HL-60 (cell line): ENCODE results near the gene SCNN1G.

ENCODE experiments used
- DNase-seq, 2 experiments: peaks; one replicate each; pipeline ENCODE4 v3.0.0-alpha.2; 2010 to 2020; ENCODE audit warnings: low read depth in 1 of 2, low spot score in 1 of 2
- H3K27ac ChIP-seq: fragments of 250-450 bp; sonication (Bioruptor Pico); replicated peaks from 2 replicates; pipeline ENCODE4 v1.5.1; 2020; ENCODE audit warnings: mild to moderate bottlenecking, moderate library complexity
- H3K27me3 ChIP-seq: fragments of 250-450 bp; sonication (Bioruptor Pico); 2 replicates; pipeline ENCODE4 v1.5.1; 2021; ENCODE audit warnings: mild to moderate bottlenecking, moderate library complexity; ENCODE audit not compliant: insufficient read depth, poor library complexity, severe bottlenecking
- H3K4me3 ChIP-seq: replicated peaks from 2 replicates; pipeline ENCODE4 v1.5.1; 2011; ENCODE audit warnings: mild to moderate bottlenecking, control low read depth, low read length; ENCODE audit not compliant: insufficient read depth
- GABPA ChIP-seq: IDR thresholded peaks from 2 replicates; pipeline ENCODE4 v1.6.1; 2012; ENCODE audit warnings: low read depth
- POLR2AphosphoS5 ChIP-seq: IDR thresholded peaks from 2 replicates; pipeline ENCODE4 v1.6.1; 2012; ENCODE audit warnings: low read depth
- SPI1 ChIP-seq: IDR thresholded peaks from 2 replicates; pipeline ENCODE4 v1.6.1; 2012; ENCODE audit warnings: low read depth, mild to moderate bottlenecking, borderline replicate concordance
- TF ChIP-seq, protein P1 (sequence below): IDR thresholded peaks from 2 replicates; pipeline ENCODE4 v1.6.1; 2012; ENCODE audit warnings: low read depth; ENCODE audit not compliant: insufficient replicate concordance
- TF ChIP-seq, protein P2 (sequence below): IDR thresholded peaks from one replicate; pipeline ENCODE4 v1.5.1; 2011; ENCODE audit warnings: low read length, control low read depth, inconsistent platforms; ENCODE audit not compliant: insufficient read depth

The SCNN1G gene

GRCh38 chr16:23194497-23195221, 12.1 kb downstream of the SCNN1G start:
- Histone ChIP-seq H3K27ac (no peak overlapping the region), H3K27me3 (no peaks in the 10 kb centered on the region), H3K4me3 (no peak overlapping the region)
- TF ChIP-seq SPI1, result no peak
- TF ChIP-seq, protein P1, sequence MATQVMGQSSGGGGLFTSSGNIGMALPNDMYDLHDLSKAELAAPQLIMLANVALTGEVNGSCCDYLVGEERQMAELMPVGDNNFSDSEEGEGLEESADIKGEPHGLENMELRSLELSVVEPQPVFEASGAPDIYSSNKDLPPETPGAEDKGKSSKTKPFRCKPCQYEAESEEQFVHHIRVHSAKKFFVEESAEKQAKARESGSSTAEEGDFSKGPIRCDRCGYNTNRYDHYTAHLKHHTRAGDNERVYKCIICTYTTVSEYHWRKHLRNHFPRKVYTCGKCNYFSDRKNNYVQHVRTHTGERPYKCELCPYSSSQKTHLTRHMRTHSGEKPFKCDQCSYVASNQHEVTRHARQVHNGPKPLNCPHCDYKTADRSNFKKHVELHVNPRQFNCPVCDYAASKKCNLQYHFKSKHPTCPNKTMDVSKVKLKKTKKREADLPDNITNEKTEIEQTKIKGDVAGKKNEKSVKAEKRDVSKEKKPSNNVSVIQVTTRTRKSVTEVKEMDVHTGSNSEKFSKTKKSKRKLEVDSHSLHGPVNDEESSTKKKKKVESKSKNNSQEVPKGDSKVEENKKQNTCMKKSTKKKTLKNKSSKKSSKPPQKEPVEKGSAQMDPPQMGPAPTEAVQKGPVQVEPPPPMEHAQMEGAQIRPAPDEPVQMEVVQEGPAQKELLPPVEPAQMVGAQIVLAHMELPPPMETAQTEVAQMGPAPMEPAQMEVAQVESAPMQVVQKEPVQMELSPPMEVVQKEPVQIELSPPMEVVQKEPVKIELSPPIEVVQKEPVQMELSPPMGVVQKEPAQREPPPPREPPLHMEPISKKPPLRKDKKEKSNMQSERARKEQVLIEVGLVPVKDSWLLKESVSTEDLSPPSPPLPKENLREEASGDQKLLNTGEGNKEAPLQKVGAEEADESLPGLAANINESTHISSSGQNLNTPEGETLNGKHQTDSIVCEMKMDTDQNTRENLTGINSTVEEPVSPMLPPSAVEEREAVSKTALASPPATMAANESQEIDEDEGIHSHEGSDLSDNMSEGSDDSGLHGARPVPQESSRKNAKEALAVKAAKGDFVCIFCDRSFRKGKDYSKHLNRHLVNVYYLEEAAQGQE, result no peak
- TF ChIP-seq GABPA, result no peak
- TF ChIP-seq, protein P2, sequence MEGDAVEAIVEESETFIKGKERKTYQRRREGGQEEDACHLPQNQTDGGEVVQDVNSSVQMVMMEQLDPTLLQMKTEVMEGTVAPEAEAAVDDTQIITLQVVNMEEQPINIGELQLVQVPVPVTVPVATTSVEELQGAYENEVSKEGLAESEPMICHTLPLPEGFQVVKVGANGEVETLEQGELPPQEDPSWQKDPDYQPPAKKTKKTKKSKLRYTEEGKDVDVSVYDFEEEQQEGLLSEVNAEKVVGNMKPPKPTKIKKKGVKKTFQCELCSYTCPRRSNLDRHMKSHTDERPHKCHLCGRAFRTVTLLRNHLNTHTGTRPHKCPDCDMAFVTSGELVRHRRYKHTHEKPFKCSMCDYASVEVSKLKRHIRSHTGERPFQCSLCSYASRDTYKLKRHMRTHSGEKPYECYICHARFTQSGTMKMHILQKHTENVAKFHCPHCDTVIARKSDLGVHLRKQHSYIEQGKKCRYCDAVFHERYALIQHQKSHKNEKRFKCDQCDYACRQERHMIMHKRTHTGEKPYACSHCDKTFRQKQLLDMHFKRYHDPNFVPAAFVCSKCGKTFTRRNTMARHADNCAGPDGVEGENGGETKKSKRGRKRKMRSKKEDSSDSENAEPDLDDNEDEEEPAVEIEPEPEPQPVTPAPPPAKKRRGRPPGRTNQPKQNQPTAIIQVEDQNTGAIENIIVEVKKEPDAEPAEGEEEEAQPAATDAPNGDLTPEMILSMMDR, result no peak
- TF ChIP-seq POLR2AphosphoS5, result no peak
- no peak for DNase-seq

DNA sequence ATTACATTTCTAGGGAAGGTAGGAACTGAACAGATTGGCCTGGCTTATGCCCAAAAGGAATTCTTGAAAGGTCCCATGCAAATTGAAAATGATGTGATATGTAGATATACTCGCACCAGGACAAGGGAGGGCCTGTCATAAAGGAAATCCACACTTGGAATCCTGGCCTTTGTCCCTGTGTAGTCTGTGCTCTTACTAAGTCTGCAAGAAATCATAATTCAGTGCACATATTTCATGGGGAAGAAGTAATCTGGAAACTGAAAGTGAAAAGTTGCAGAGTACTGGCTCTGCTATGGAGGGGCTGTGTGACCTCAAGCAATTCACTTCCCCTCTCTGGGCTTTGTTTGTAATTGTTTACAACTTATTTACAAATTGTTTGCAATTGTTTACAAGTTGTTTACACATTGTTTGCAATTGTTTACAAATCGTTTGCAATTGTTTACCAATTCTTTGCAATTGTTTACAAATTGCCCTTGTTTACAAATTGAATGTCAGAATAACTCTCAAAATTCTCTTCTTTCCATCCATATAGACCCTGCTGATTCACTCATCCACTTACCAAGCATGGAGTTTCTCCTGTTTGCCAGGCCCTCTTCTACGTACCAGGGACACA, 12.9 kb downstream of the SCNN1G start:
- Histone ChIP-seq H3K27ac (no peak overlapping the region), H3K4me3 (no peak overlapping the region), H3K27me3 (no peaks in the 10 kb centered on the region)
- TF ChIP-seq, protein P2, result no peak
- TF ChIP-seq POLR2AphosphoS5, result no peak
- no peak for DNase-seq

DNA sequence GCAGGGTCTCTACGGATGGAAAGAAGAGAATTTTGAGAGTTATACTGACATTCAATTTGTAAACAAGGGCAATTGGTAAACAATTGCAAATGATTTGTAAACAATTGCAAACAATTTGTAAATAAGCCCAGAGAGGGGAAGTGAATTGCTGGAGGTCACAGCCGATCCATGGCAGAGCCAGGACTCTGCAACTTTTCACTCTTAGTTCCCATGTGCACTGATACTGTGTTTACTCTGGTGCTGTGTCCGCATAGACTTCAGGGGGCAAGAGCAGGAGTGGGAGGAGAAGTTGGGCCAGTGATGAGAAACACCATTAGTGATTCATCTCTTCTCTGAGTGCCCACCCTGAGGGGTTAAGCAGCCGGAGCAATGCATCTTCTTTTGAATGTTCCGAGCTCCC, 14.0 kb downstream of the SCNN1G start:
- Histone ChIP-seq H3K27me3 (no peaks in the 10 kb centered on the region), H3K27ac (no peak overlapping the region), H3K4me3 (no peak overlapping the region)
- DNase-seq, result no peak
- TF ChIP-seq, protein P2, result no peak
- TF ChIP-seq, protein P1, result no peak
- TF ChIP-seq SPI1 (no peak), POLR2AphosphoS5 (no peak), GABPA (no peak)
